ENCODE data around the gene DPPA4.

The DPPA4 gene

GRCh38 chr3:109338322-109338721 is 976 bp upstream of the DPPA4 start:
- DNase-seq, result no peak

GRCh38 chr3:109336291-109336861 is 970 bp downstream of the DPPA4 start:
- peak; percentile 26 for DNase-seq

- no peak for DNase-seq
Observed at GRCh38 chr3:109334572-109334971, 2.8 kb downstream of the DPPA4 start.

GRCh38 chr3:109331692-109332091 is 5.7 kb downstream of the DPPA4 start:
- no peak for DNase-seq

- no peak for DNase-seq
Observed at GRCh38 chr3:109330405-109330804, 6.9 kb downstream of the DPPA4 start.

GRCh38 chr3:109328202-109328601 is 9.1 kb downstream of the DPPA4 start:
- DNase-seq, result no peak

GRCh38 chr3:109325657-109326056 is 11.7 kb downstream of the DPPA4 start:
- no peak for DNase-seq

- DNase-seq, result no peak
Observed at GRCh38 chr3:109325109-109325508, 12.2 kb downstream of the DPPA4 start.

- no peak for DNase-seq
Observed at GRCh38 chr3:109316162-109316730, 21.1 kb downstream of the DPPA4 start, which contains the start of gene DPPA2. TSS of gene DPPA2 (minus strand) at chr3:109316517. CDS start at chr3:109314542, 1,975 bp downstream.

- DNase-seq, result no peak
Observed at GRCh38 chr3:109313061-109313460, 24.3 kb downstream of the DPPA4 start.

GRCh38 chr3:109297496-109297895 is 39.9 kb downstream of the DPPA4 start:
- no peak for DNase-seq

GRCh38 chr3:109284071-109284470 is 53.3 kb downstream of the DPPA4 start:
- DNase-seq, result no peak

- peak; percentile 6 for DNase-seq
Observed at GRCh38 chr3:109278546-109278945, 58.8 kb downstream of the DPPA4 start.

GRCh38 chr3:109278141-109278540 is 59.2 kb downstream of the DPPA4 start:
- DNase-seq, result no peak

All from fibroblast of upper back skin (primary cell).